ENCODE data around the gene MYH6.
"Not testable (repeated sequence)": the region's sequence is repeated elsewhere in the genome, so short reads cannot be mapped to it uniquely, and the experiment has no call there.

- TF ChIP-seq CTCF, POLR2A, POLR2AphosphoS5 (IDR thresholded peaks at IDR 0.05): not testable (repeated sequence)
Observed at GRCh38 chr14:23386266-23386657, 21.8 kb downstream of the MYH6 start.

Measured in sigmoid colon (tissue), 4 donors.